CD4-positive, alpha-beta T cell treated with Interleukin-6 at 100 ng/mL for 8 hours (primary cell): ENCODE measurements around the gene CHD6.

Experiments used
- DNase-seq: peaks from one replicate; pipeline ENCODE4 v3.0.0-alpha.2; 2020; ENCODE audit warnings: mixed read lengths, low spot score

Gene CHD6

GRCh38 chr20:41621421-41621820 is 3.2 kb upstream of the CHD6 start:
- no peak for DNase-seq

GRCh38 chr20:41619360-41620100 is 1.4 kb upstream of the CHD6 start:
- no peak for DNase-seq

GRCh38 chr20:41618807-41619311 is 682 bp upstream of the CHD6 start:
- DNase-seq, result no peak

- peak; percentile 32 for DNase-seq
Measured at GRCh38 chr20:41617059-41617901, 897 bp downstream of the CHD6 start.

GRCh38 chr20:41616228-41616627 is 1.9 kb downstream of the CHD6 start:
- DNase-seq, result no peak

- no peak for DNase-seq
Measured at GRCh38 chr20:41615676-41616075, 2.5 kb downstream of the CHD6 start.

- DNase-seq, result no peak
Measured at GRCh38 chr20:41615110-41615509, 3.1 kb downstream of the CHD6 start.

GRCh38 chr20:41613321-41613720 is 4.9 kb downstream of the CHD6 start:
- DNase-seq, result no peak

- DNase-seq, result no peak
Measured at GRCh38 chr20:41609474-41609873, 8.7 kb downstream of the CHD6 start.

GRCh38 chr20:41608606-41609005 is 9.6 kb downstream of the CHD6 start:
- no peak for DNase-seq

GRCh38 chr20:41607791-41608190 is 10.4 kb downstream of the CHD6 start:
- no peak for DNase-seq

- DNase-seq, result no peak
Measured at GRCh38 chr20:41604002-41604401, 14.2 kb downstream of the CHD6 start.

- DNase-seq, result no peak
Measured at GRCh38 chr20:41601742-41602141, 16.4 kb downstream of the CHD6 start.

GRCh38 chr20:41600926-41601631 is 17.1 kb downstream of the CHD6 start:
- DNase-seq, result no peak

GRCh38 chr20:41599699-41600104 is 18.5 kb downstream of the CHD6 start:
- no peak for DNase-seq

GRCh38 chr20:41598719-41599118 is 19.5 kb downstream of the CHD6 start:
- DNase-seq, result no peak

GRCh38 chr20:41594514-41595322 is 23.5 kb downstream of the CHD6 start:
- no peak for DNase-seq

GRCh38 chr20:41592516-41593216 is 25.5 kb downstream of the CHD6 start:
- DNase-seq, result no peak

- no peak for DNase-seq
Measured at GRCh38 chr20:41587956-41588355, 30.2 kb downstream of the CHD6 start.

GRCh38 chr20:41587523-41587922 is 30.7 kb downstream of the CHD6 start:
- no peak for DNase-seq

GRCh38 chr20:41586772-41587171 is 31.4 kb downstream of the CHD6 start:
- DNase-seq, result no peak
